Vagina (tissue), 2 donors: ENCODE results near the gene NF2.

ENCODE experiments used
- CTCF ChIP-seq, 3 experiments: fragments of 450-650 bp in 2 of 3; fragments of 200-600 bp in 1 of 3; sonication (generic) in 1 of 3; IDR thresholded peaks; one replicate each; pipeline ENCODE4 v1.5.1; 2017 to 2019; ENCODE audit warnings: antibody characterized with exemption in 3 of 3, mild to moderate bottlenecking in 2 of 3, moderate library complexity in 2 of 3
- POLR2A ChIP-seq, 2 donors: fragments of 450-650 bp; IDR thresholded peaks; one replicate each; pipeline ENCODE4 v1.6.1; 2017; ENCODE audit warnings: antibody characterized with exemption in 2 of 2, mild to moderate bottlenecking in 2 of 2, moderate library complexity in 2 of 2
- POLR2AphosphoS5 ChIP-seq, 2 donors: sonication (generic); formaldehyde crosslinking; IDR thresholded peaks; one replicate each; pipeline ENCODE4 v1.9.0; 2017; ENCODE audit warnings: antibody characterized with exemption in 2 of 2, mild to moderate bottlenecking in 2 of 2, low read depth in 1 of 2; ENCODE audit not compliant: insufficient read depth in 1 of 2

- TF ChIP-seq CTCF (IDR thresholded peaks at IDR 0.05): no peak
- TF ChIP-seq POLR2A (IDR thresholded peaks at IDR 0.05): no peak
- TF ChIP-seq POLR2AphosphoS5 (IDR thresholded peaks at IDR 0.05; ENCODE audit: insufficient read depth in 1 of 2, low read depth in 1 of 2): no peak
Measured at GRCh38 chr22:29559853-29560252, 43.6 kb upstream of the NF2 start.
